SK-N-SH (cell line): ENCODE results near the gene TCL1B.

Source experiments
- EP300 ChIP-seq, 2 experiments: IDR thresholded peaks; 2 replicates each; pipeline versions ENCODE4 v1.4.0 to v1.6.1; 2012; ENCODE audit warnings: borderline replicate concordance in 1 of 2, low read depth in 1 of 2, low read length in 1 of 2
- GATA2 ChIP-seq: sonication (generic); formaldehyde crosslinking; IDR thresholded peaks from 2 replicates; pipeline ENCODE4 v1.5.0; 2020; ENCODE audit warnings: mild to moderate bottlenecking, missing genetic modification reagents
- MEF2A ChIP-seq: IDR thresholded peaks from 2 replicates; pipeline ENCODE4 v1.4.0; 2012; ENCODE audit warnings: low read depth, borderline replicate concordance
- POLR2AphosphoS5 ChIP-seq: IDR thresholded peaks from 2 replicates; pipeline ENCODE4 v1.6.1; 2012; ENCODE audit warnings: low read depth, low read length
- SMC3 ChIP-seq: IDR thresholded peaks from 2 replicates; pipeline ENCODE4 v1.6.1; 2012; ENCODE audit warnings: low read depth, low read length, improper control_type of control experiment
- TEAD4 ChIP-seq: IDR thresholded peaks from 2 replicates; pipeline ENCODE4 v1.4.0; 2012; ENCODE audit warnings: mild to moderate bottlenecking, borderline replicate concordance; ENCODE audit not compliant: insufficient read depth
- TF ChIP-seq, protein P1 (sequence below): IDR thresholded peaks from 2 replicates; pipeline ENCODE4 v1.4.0; 2012; ENCODE audit warnings: low read depth, borderline replicate concordance
- TF ChIP-seq, protein P2 (sequence below): fragments of 200-600 bp; sonication (generic); IDR thresholded peaks from 2 replicates; pipeline ENCODE4 v1.6.1; 2017; ENCODE audit warnings: antibody characterized with exemption, mild to moderate bottlenecking, moderate library complexity
- TF ChIP-seq, protein P3 (sequence below): IDR thresholded peaks from 2 replicates; pipeline ENCODE4 v1.4.0; 2012; ENCODE audit warnings: low read depth
- TF ChIP-seq, protein P4 (sequence below): IDR thresholded peaks from 2 replicates; pipeline ENCODE4 v1.4.0; 2012; ENCODE audit warnings: low read depth, borderline replicate concordance

DNA sequence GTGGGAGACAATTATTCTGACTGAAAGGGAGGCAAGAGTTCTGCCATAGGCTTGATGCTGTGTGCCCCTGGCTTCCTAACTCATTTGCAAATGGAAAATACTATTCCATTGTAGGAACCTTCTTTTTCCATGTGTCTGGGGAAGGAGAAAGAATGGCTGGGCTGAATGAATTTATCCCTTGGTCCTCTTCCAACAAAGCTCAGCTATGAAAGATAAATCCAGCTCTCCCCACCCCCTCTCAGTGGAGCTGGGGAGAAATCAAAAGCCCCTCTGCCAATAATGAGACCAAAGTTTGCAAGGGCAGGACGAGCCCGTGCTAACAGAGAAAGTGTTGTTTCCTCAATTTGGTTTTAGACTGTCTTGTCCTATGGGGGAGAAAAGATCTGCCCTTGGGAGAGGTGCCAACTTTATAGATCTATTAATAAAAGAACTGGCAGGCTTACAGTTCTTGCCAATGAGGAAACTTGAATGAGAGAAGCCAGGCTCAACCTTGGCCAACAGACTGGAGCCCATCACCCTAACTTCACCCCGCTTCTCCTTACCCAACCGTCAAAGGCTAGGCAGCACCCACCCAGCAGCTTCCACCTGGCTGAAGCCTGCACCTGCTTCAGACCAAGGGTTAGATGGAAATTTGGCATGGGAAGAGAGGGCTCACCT lies 8.9 kb upstream of the TCL1B start:
- TF ChIP-seq, protein P1, sequence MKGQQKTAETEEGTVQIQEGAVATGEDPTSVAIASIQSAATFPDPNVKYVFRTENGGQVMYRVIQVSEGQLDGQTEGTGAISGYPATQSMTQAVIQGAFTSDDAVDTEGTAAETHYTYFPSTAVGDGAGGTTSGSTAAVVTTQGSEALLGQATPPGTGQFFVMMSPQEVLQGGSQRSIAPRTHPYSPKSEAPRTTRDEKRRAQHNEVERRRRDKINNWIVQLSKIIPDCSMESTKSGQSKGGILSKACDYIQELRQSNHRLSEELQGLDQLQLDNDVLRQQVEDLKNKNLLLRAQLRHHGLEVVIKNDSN = no peak
- TF ChIP-seq, protein P2, sequence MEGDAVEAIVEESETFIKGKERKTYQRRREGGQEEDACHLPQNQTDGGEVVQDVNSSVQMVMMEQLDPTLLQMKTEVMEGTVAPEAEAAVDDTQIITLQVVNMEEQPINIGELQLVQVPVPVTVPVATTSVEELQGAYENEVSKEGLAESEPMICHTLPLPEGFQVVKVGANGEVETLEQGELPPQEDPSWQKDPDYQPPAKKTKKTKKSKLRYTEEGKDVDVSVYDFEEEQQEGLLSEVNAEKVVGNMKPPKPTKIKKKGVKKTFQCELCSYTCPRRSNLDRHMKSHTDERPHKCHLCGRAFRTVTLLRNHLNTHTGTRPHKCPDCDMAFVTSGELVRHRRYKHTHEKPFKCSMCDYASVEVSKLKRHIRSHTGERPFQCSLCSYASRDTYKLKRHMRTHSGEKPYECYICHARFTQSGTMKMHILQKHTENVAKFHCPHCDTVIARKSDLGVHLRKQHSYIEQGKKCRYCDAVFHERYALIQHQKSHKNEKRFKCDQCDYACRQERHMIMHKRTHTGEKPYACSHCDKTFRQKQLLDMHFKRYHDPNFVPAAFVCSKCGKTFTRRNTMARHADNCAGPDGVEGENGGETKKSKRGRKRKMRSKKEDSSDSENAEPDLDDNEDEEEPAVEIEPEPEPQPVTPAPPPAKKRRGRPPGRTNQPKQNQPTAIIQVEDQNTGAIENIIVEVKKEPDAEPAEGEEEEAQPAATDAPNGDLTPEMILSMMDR = no peak
- TF ChIP-seq SMC3 = no peak
- TF ChIP-seq, protein P3, sequence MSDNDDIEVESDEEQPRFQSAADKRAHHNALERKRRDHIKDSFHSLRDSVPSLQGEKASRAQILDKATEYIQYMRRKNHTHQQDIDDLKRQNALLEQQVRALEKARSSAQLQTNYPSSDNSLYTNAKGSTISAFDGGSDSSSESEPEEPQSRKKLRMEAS = no peak
- no peak for TF ChIP-seq MEF2A
- TF ChIP-seq EP300 (IDR thresholded peaks at IDR 0.05; ENCODE audit: borderline replicate concordance in 1 of 2, low read depth in 1 of 2, low read length in 1 of 2) = no peak
- no peak for TF ChIP-seq TEAD4
- no peak for TF ChIP-seq POLR2AphosphoS5
- TF ChIP-seq GATA2 (CRISPR knock-in tag) = no peak
- TF ChIP-seq, protein P4, sequence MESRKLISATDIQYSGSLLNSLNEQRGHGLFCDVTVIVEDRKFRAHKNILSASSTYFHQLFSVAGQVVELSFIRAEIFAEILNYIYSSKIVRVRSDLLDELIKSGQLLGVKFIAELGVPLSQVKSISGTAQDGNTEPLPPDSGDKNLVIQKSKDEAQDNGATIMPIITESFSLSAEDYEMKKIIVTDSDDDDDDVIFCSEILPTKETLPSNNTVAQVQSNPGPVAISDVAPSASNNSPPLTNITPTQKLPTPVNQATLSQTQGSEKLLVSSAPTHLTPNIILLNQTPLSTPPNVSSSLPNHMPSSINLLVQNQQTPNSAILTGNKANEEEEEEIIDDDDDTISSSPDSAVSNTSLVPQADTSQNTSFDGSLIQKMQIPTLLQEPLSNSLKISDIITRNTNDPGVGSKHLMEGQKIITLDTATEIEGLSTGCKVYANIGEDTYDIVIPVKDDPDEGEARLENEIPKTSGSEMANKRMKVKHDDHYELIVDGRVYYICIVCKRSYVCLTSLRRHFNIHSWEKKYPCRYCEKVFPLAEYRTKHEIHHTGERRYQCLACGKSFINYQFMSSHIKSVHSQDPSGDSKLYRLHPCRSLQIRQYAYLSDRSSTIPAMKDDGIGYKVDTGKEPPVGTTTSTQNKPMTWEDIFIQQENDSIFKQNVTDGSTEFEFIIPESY = no peak
